ENCODE data around the gene HEATR1.
"Not testable (repeated sequence)": the region's sequence is repeated elsewhere in the genome, so short reads cannot be mapped to it uniquely, and the experiment has no call there.

HEATR1 gene
- total RNA-seq: 127 reads per million, percentile 87 among the genes with 10 or more reads in this experiment

GRCh38 chr1:236603991-236604904 lies at the start of gene HEATR1:
TSS of gene HEATR1 (minus strand) at chr1:236604516. CDS start at chr1:236604095, 421 bp downstream.
- DNase-seq: peak; percentile 78

- no peak for DNase-seq
Observed at GRCh38 chr1:236645016-236645680, 40.8 kb upstream of the HEATR1 start.

- DNase-seq: no peak
Observed at GRCh38 chr1:236642763-236643162, 38.4 kb upstream of the HEATR1 start.

GRCh38 chr1:236639686-236640085 lies 35.4 kb upstream of the HEATR1 start:
- no peak for DNase-seq

GRCh38 chr1:236638945-236639344 lies 34.6 kb upstream of the HEATR1 start:
- DNase-seq: no peak

- DNase-seq: no peak
Observed at GRCh38 chr1:236636017-236636416, 31.7 kb upstream of the HEATR1 start.

GRCh38 chr1:236627727-236628408 lies 23.6 kb upstream of the HEATR1 start:
- DNase-seq: no peak

- DNase-seq: no peak
Observed at GRCh38 chr1:236623371-236624166, 19.3 kb upstream of the HEATR1 start.

- no peak for DNase-seq
Observed at GRCh38 chr1:236622407-236622806, 18.1 kb upstream of the HEATR1 start.

GRCh38 chr1:236619398-236619797 lies 15.1 kb upstream of the HEATR1 start:
- no peak for DNase-seq

- DNase-seq: no peak
Observed at GRCh38 chr1:236618507-236618906, 14.2 kb upstream of the HEATR1 start.

- no peak for DNase-seq
Observed at GRCh38 chr1:236615399-236616148, 11.3 kb upstream of the HEATR1 start.

GRCh38 chr1:236612349-236612748 lies 8.0 kb upstream of the HEATR1 start:
- no peak for DNase-seq

GRCh38 chr1:236608930-236609726 lies 4.8 kb upstream of the HEATR1 start:
- no peak for DNase-seq

GRCh38 chr1:236607597-236607996 lies 3.3 kb upstream of the HEATR1 start:
- not testable (repeated sequence) for DNase-seq

- DNase-seq: no peak
Observed at GRCh38 chr1:236604905-236605806, 840 bp upstream of the HEATR1 start.

GRCh38 chr1:236602171-236602570 lies 2.1 kb downstream of the HEATR1 start:
- DNase-seq: no peak

GRCh38 chr1:236590553-236591150 lies 13.7 kb downstream of the HEATR1 start:
- no peak for DNase-seq

- DNase-seq: no peak
Observed at GRCh38 chr1:236589531-236589930, 14.8 kb downstream of the HEATR1 start.

Measured in effector CD4-positive, alpha-beta T cell (primary cell).